OCI-LY7 (cell line): ENCODE data around the gene FMN1. TPM values are rescaled to one million over a fixed set of nuclear protein-coding genes. Genes with fewer than 3 reads are reported as not detected.
"Not testable (repeated sequence)": the region's sequence is repeated elsewhere in the genome, so short reads cannot be mapped to it uniquely, and the experiment has no call there.

ENCODE experiments used
- BruUV-seq: library from RNA; stranded (reverse); fragments of 400-500 nt; replicated peaks from 2 replicates; lab custom pipeline; 2021; lab: Mats Ljungman, UMichigan
- CTCF ChIA-PET: fragments of 300-600 bp; sonication (Branson Sonifier 250); formaldehyde crosslinking; loops from one replicate; lab custom pipeline; 2022; ENCODE audit warnings: antibody characterized with exemption; ENCODE audit not compliant: unreplicated experiment; lab: Charles Lee
- POLR2A ChIA-PET: fragments of 300-600 bp; sonication (Branson Sonifier 250); formaldehyde crosslinking; loops from one replicate; lab custom pipeline; 2022; ENCODE audit warnings: antibody characterized with exemption; lab: Charles Lee
- DNase-seq: peaks from one replicate; pipeline ENCODE4 v3.0.0-alpha.2; 2015; ENCODE audit warnings: low spot score
- H2AFZ ChIP-seq: fragments of 200-600 bp; sonication (generic), shearing (Covaris generic); 2 replicates; pipeline ENCODE4 v1.6.1; 2014; ENCODE audit warnings: mild to moderate bottlenecking, antibody characterized with exemption, low read length, moderate library complexity
- H3K27ac ChIP-seq: fragments of 200-600 bp; sonication (generic); 2 replicates; pipeline ENCODE4 v1.5.1; 2014; ENCODE audit warnings: mixed run types, low read depth, mild to moderate bottlenecking, moderate library complexity, low read length, inconsistent platforms; ENCODE audit not compliant: poor library complexity, severe bottlenecking
- H3K36me3 ChIP-seq: fragments of 200-600 bp; sonication (generic); 2 replicates; pipeline ENCODE4 v1.6.1; 2014; ENCODE audit warnings: mild to moderate bottlenecking, antibody characterized with exemption, low read length, moderate library complexity, mixed read lengths; ENCODE audit not compliant: insufficient read depth
- H3K4me1 ChIP-seq: fragments of 200-600 bp; sonication (generic); 2 replicates; pipeline ENCODE4 v1.5.1; 2014; ENCODE audit warnings: mild to moderate bottlenecking, low read length; ENCODE audit not compliant: insufficient read depth, poor library complexity, severe bottlenecking
- H3K4me2 ChIP-seq: fragments of 200-600 bp; sonication (generic); 2 replicates; pipeline ENCODE4 v1.6.1; 2014; ENCODE audit warnings: mild to moderate bottlenecking, low read length
- H3K4me3 ChIP-seq: fragments of 200-600 bp; sonication (generic); 2 replicates; pipeline ENCODE4 v1.5.1; 2014; ENCODE audit warnings: mild to moderate bottlenecking, low read depth, low read length; ENCODE audit not compliant: poor library complexity, severe bottlenecking
- H3K79me2 ChIP-seq: fragments of 200-600 bp; sonication (generic); 2 replicates; pipeline ENCODE4 v1.6.1; 2016; ENCODE audit warnings: low read depth, mild to moderate bottlenecking, low read length, moderate library complexity, mixed read lengths; ENCODE audit not compliant: insufficient read depth
- H3K9me2 ChIP-seq: fragments of 200-600 bp; sonication (generic); 2 replicates; pipeline ENCODE4 v1.6.1; 2016; ENCODE audit warnings: mild to moderate bottlenecking, low read length, mixed read lengths; ENCODE audit not compliant: insufficient read depth
- H3K9me3 ChIP-seq: fragments of 200-600 bp; sonication (generic); 2 replicates; pipeline ENCODE4 v1.6.1; 2014; ENCODE audit warnings: mild to moderate bottlenecking, mixed run types, low read length, mixed read lengths
- H4K20me1 ChIP-seq: fragments of 200-600 bp; sonication (generic); 2 replicates; pipeline ENCODE4 v1.6.1; 2014; ENCODE audit warnings: mild to moderate bottlenecking, antibody characterized with exemption, low read length, moderate library complexity, mixed read lengths; ENCODE audit not compliant: insufficient read depth
- EZH2phosphoT487 ChIP-seq: fragments of 200-600 bp; sonication (generic); IDR thresholded peaks from 2 replicates; pipeline ENCODE4 v1.6.1; 2018; ENCODE audit warnings: low read depth, borderline replicate concordance, mild to moderate bottlenecking, mixed run types, antibody characterized with exemption, low read length, moderate library complexity, mixed read lengths
- intact Hi-C: fragments of 100-400 bp; cut with micrococcal nuclease; formaldehyde crosslinking; loops from one replicate; pipeline ENCODE4 v1.10.0; 2022; ENCODE audit not compliant: unreplicated experiment
- total RNA-seq, 2 experiments: library from RNA; depleted of rRNA in 1 of 2; stranded (reverse); fragments of >200 nt in 1 of 2; shearing (Covaris generic) in 1 of 2; gene quantifications; 2 replicates each; pipeline ENCODE4 v1.2.3, GENCODE V29; 2014 to 2022
- TF ChIP-seq, protein P1 (sequence below): fragments of 200-600 bp; sonication (generic); conservative IDR thresholded peaks from 2 replicates; pipeline ENCODE4 v1.5.1; 2014; ENCODE audit warnings: mild to moderate bottlenecking, antibody characterized with exemption, low read length, moderate library complexity, mixed read lengths

Gene FMN1
- total RNA-seq, 2 experiments from 2014 or later, result 3.2 to 4.2 TPM

DNA sequence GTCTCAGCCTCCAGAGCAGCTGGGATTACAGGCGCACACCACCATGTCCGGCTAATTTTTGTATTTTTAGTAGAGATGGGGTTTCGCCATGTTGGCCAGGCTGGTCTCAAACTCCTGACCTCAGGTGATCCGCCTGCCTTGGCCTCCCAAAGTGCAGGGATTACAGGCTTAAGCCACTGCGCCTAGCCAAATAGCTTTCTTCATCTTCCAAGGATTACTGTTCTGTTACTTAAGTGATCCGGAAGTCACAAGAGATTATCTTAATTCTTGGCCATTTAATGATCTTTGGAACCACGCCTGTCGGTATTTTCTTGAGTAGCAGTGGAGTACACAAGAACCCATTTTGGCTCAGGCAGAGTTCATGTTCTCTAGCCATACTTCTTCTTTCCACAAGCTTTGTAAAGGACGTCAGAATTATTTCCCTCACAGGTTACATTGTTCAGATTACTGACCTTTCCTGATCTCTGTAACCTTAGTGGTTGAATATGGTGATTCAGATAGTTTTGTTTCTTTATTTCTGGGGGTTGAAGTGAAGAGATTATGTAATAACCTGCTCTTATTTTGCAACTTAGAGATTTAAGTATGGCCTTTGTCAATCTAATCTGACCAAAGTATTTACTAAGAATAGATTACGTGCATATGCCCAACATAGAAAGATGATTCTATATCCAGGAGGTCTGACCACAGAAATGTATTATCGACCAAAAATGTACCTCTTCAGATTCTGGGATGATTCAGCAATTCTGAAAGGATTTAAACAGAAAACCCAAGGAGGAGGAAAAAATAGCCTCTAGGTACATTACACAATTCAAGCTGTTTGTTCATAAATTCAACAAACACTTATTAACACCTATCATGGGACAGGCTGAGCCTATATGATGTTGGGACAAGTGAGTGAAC is 344.5 kb downstream of the FMN1 start:
- Histone ChIP-seq H2AFZ (no peak overlapping the region), H3K4me2 (no peak overlapping the region), H3K9me2 (no peaks in the 10 kb centered on the region), H3K79me2 (no peaks in the 10 kb centered on the region), H3K4me3 (no peak overlapping the region), H3K9me3 (no peaks in the 10 kb centered on the region), H3K4me1 (no peaks in the 10 kb centered on the region), H4K20me1 (no peaks in the 10 kb centered on the region), H3K27ac (no peak overlapping the region), H3K36me3 (no peaks in the 10 kb centered on the region)
- POLR2A ChIA-PET, result no interaction called here
- no peak for DNase-seq
- CTCF ChIA-PET, result no interaction called here
- TF ChIP-seq, protein P1, sequence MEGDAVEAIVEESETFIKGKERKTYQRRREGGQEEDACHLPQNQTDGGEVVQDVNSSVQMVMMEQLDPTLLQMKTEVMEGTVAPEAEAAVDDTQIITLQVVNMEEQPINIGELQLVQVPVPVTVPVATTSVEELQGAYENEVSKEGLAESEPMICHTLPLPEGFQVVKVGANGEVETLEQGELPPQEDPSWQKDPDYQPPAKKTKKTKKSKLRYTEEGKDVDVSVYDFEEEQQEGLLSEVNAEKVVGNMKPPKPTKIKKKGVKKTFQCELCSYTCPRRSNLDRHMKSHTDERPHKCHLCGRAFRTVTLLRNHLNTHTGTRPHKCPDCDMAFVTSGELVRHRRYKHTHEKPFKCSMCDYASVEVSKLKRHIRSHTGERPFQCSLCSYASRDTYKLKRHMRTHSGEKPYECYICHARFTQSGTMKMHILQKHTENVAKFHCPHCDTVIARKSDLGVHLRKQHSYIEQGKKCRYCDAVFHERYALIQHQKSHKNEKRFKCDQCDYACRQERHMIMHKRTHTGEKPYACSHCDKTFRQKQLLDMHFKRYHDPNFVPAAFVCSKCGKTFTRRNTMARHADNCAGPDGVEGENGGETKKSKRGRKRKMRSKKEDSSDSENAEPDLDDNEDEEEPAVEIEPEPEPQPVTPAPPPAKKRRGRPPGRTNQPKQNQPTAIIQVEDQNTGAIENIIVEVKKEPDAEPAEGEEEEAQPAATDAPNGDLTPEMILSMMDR, result no peak
- no peak for TF ChIP-seq EZH2phosphoT487
- intact Hi-C loops, result loop anchor here (5.0 kb wide), 1 partner anchor 87 kb away; no protein-coding TSS in a partner anchor
- no TSS peak for BruUV-seq

DNA sequence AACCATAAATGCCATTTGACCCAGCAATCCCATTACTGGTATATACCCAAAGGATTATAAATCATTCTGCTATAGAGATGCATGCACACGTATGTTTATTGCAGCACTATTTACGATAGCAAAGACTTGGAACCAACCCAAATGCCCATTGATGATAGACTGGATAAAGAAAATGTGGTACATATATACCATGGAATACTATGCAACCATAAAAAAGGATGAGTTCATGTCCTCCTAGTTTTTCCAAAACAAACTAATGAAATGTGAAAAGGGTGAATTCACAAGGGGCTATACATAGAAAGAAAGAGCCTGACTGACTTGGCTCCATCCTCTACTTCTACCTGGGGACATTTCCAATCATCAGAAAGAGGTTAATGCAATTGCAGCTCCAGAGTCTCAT is 347.8 kb downstream of the FMN1 start:
- intact Hi-C loops, result loop anchor here (5.0 kb wide), 1 partner anchor 91 kb away; no protein-coding TSS in a partner anchor
- H3K4me3 ChIP-seq, H3K27ac ChIP-seq, DNase-seq, H3K9me3 ChIP-seq, H3K4me2 ChIP-seq, H3K9me2 ChIP-seq, H3K79me2 ChIP-seq, H4K20me1 ChIP-seq, H3K4me1 ChIP-seq, H2AFZ ChIP-seq, H3K36me3 ChIP-seq, BruUV-seq, CTCF ChIA-PET: not testable (repeated sequence)
- POLR2A ChIA-PET, result interaction anchor here (1.3 kb wide), 1 partner anchor 8 kb away, joined by 3 read pairs; no protein-coding TSS in a partner anchor

DNA sequence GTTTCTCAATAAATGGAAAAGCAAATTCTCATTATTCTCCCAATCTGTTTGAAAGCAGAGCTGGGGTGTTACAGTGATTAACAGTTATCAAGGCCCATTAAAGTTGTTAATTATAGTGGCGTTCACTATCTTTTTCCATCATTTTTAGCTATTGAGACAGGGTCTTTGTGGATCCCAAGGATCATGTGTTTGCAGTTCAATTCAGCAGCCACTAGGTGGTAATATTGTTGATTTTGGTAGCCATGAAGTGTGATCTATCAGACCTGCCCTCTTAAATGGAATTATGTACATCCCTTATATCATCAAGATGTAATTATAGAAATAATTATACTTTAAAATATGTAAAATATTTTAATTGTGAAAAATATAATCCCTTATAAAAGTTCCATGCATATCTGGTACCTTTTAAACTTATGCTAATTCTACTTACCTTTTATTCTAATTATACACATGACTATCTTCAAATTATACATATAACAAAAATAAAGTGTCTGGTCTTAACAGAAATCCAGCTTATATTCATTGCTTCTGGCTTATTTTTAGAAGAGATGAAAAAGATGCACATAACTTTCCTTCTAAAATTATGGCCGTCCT is 350.3 kb downstream of the FMN1 start:
- ChIA-PET POLR2A (interaction anchor here (0.5 to 1.6 kb wide), 7 partner anchors 11 to 197 kb away, joined by 3 to 5 read pairs (median 4); no protein-coding TSS in a partner anchor), CTCF (interaction anchor here (0.5 to 1.1 kb wide), 2 partner anchors 10 to 92 kb away, joined by 3 to 4 read pairs; no protein-coding TSS in a partner anchor)
- no peaks in the 10 kb centered on the region for H3K36me3 ChIP-seq
- no peaks in the 10 kb centered on the region for H3K9me3 ChIP-seq
- no peaks in the 10 kb centered on the region for H3K4me1 ChIP-seq
- H4K20me1 ChIP-seq, result no peaks in the 10 kb centered on the region
- no peak overlapping the region for H3K4me2 ChIP-seq
- no TSS peak for BruUV-seq
- H3K9me2 ChIP-seq, result no peaks in the 10 kb centered on the region
- no peak overlapping the region for H2AFZ ChIP-seq
- H3K79me2 ChIP-seq, result no peaks in the 10 kb centered on the region
- no peak overlapping the region for H3K4me3 ChIP-seq
- intact Hi-C loops, result loop anchor here (2.0 to 5.0 kb wide), 3 partner anchors 113 to 182 kb away; no protein-coding TSS in a partner anchor
- TF ChIP-seq, protein P1, result peak; percentile 86
- TF ChIP-seq EZH2phosphoT487, result no peak
- DNase-seq, result peak; percentile 61
- no peak overlapping the region for H3K27ac ChIP-seq
